ENCODE measurements around the gene RIN3.
"Not testable (repeated sequence)": the region's sequence is repeated elsewhere in the genome, so short reads cannot be mapped to it uniquely, and the experiment has no call there.

DNA sequence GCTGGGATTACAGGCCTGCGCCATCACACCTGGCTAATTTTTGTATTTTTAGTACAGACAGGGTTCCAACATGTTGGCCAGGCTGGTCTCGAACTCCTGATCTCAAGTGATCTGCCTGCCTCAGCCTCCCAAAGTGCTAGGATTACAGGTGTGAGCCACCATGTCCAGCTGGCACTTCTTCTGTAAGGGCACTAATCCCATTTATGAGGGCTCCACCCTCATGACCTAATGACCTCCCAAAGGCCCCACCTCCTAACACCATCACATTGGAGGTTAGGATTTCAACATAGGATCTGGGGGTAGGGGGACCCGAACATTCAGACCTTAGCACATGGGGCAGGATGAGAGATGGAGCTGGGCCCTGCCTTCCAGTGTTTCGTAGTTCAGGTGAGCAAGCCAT lies 166.7 kb downstream of the RIN3 start:
- TF ChIP-seq, protein P1, sequence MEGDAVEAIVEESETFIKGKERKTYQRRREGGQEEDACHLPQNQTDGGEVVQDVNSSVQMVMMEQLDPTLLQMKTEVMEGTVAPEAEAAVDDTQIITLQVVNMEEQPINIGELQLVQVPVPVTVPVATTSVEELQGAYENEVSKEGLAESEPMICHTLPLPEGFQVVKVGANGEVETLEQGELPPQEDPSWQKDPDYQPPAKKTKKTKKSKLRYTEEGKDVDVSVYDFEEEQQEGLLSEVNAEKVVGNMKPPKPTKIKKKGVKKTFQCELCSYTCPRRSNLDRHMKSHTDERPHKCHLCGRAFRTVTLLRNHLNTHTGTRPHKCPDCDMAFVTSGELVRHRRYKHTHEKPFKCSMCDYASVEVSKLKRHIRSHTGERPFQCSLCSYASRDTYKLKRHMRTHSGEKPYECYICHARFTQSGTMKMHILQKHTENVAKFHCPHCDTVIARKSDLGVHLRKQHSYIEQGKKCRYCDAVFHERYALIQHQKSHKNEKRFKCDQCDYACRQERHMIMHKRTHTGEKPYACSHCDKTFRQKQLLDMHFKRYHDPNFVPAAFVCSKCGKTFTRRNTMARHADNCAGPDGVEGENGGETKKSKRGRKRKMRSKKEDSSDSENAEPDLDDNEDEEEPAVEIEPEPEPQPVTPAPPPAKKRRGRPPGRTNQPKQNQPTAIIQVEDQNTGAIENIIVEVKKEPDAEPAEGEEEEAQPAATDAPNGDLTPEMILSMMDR (IDR thresholded peaks at IDR 0.05), result not testable (repeated sequence)
- not testable (repeated sequence) for TF ChIP-seq POLR2A (IDR thresholded peaks at IDR 0.05)

Data from Peyer's patch (tissue), 4 donors.